Measurements from ENCODE around the gene XYLB. TPM values are rescaled to one million over a fixed set of nuclear protein-coding genes. Genes with fewer than 3 reads are reported as not detected.

XYLB gene
- total RNA-seq, 2 donors from 2014 or later: 4.7 to 6.3 TPM

DNA sequence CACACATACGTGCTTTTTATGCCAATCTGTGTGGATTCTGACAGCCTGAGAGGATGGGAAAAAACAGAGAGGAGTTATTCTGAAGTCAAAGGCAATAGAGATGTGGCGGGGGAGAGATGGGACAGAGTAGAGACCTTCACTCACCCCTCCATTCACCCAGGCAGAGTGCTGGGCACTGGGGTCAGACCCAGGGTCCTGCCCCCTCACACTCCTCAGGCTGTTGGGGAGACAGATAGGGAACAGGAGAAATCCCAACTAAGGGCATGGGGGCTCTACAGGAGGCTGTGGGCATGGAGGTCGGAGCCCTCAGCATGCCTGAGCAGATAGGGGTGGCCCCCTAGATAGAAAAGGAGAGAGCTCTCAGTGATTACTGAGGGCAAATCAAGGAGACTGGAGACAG, 34.2 kb upstream of the XYLB start:
- H3K4me1 Mint-ChIP-seq: peaks cover 2% of the 10 kb centered on the region
- no peaks in the 10 kb centered on the region for H3K36me3 Mint-ChIP-seq (ENCODE audit: low read depth)
- no peak for DNase-seq
- Histone ChIP-seq H3K4me1 (ENCODE audit: control insufficient read depth, insufficient read depth, low read length) (peaks cover 4% of the 10 kb centered on the region), H3K36me3 (ENCODE audit: control insufficient read depth, insufficient read depth, low read length) (no peaks in the 10 kb centered on the region), H3K27me3 (ENCODE audit: control insufficient read depth, insufficient read depth, low read length, poor library complexity, severe bottlenecking) (no peaks in the 10 kb centered on the region), H3K4me3 (ENCODE audit: low read length) (no peak overlapping the region), H3K9ac (ENCODE audit: extremely low read depth, low read length, poor library complexity, severe bottlenecking) (no peak overlapping the region), H3K9me3 (ENCODE audit: control insufficient read depth, low read length) (no peaks in the 10 kb centered on the region), H3K27ac (ENCODE audit: low read depth, low read length) (no peak overlapping the region)
- WGBS, 2 experiments (ENCODE audit: insufficient coverage in 1 of 2, insufficient read length in 1 of 2): 80 to 94% methylated on average over 1 to 2 of the region's 3 CpGs
- H3K9me3 Mint-ChIP-seq: no peaks in the 10 kb centered on the region
- H3K4me3 Mint-ChIP-seq: no peak overlapping the region
- H3K27ac Mint-ChIP-seq: no peak overlapping the region
- H3K27me3 Mint-ChIP-seq (ENCODE audit: insufficient read depth): peaks cover 27% of the 10 kb centered on the region
- TF ChIP-seq, protein P1, sequence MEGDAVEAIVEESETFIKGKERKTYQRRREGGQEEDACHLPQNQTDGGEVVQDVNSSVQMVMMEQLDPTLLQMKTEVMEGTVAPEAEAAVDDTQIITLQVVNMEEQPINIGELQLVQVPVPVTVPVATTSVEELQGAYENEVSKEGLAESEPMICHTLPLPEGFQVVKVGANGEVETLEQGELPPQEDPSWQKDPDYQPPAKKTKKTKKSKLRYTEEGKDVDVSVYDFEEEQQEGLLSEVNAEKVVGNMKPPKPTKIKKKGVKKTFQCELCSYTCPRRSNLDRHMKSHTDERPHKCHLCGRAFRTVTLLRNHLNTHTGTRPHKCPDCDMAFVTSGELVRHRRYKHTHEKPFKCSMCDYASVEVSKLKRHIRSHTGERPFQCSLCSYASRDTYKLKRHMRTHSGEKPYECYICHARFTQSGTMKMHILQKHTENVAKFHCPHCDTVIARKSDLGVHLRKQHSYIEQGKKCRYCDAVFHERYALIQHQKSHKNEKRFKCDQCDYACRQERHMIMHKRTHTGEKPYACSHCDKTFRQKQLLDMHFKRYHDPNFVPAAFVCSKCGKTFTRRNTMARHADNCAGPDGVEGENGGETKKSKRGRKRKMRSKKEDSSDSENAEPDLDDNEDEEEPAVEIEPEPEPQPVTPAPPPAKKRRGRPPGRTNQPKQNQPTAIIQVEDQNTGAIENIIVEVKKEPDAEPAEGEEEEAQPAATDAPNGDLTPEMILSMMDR (conservative IDR thresholded peaks at IDR 0.05): no peak

DNA sequence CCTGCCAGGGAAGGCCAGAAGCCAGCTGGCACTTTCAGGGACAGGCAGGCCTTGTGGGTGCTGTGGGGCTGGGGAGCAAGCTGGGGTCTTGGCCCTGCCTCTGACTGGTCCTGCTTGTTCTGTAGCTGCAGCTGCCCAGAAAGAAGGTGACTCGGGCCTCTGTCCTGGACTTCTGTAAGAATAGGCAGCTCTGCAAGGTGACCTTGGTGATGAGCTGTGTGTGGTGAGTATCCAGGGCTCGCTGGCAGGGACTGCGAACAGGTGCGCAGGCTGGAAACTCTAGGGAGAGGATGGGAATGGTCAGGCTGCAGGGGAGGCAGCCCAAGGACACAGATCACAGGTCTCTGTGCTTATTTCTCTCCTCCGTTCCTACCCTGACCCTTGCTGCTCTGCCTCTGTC, 33.3 kb upstream of the XYLB start:
- Histone ChIP-seq H3K9ac (ENCODE audit: extremely low read depth, low read length, poor library complexity, severe bottlenecking) (no peak overlapping the region), H3K36me3 (ENCODE audit: control insufficient read depth, insufficient read depth, low read length) (no peaks in the 10 kb centered on the region), H3K27ac (ENCODE audit: low read depth, low read length) (no peak overlapping the region), H3K4me3 (ENCODE audit: low read length) (no peak overlapping the region), H3K4me1 (ENCODE audit: control insufficient read depth, insufficient read depth, low read length) (peaks cover 4% of the 10 kb centered on the region), H3K9me3 (ENCODE audit: control insufficient read depth, low read length) (no peaks in the 10 kb centered on the region), H3K27me3 (ENCODE audit: control insufficient read depth, insufficient read depth, low read length, poor library complexity, severe bottlenecking) (no peaks in the 10 kb centered on the region)
- Mint-ChIP-seq H3K36me3 (ENCODE audit: low read depth) (no peaks in the 10 kb centered on the region), H3K9me3 (no peaks in the 10 kb centered on the region), H3K4me1 (peaks cover 2% of the 10 kb centered on the region), H3K4me3 (no peak overlapping the region), H3K27ac (no peak overlapping the region), H3K27me3 (ENCODE audit: insufficient read depth) (peaks cover 26% of the 10 kb centered on the region)
- DNase-seq: no peak
- WGBS, 2 experiments (ENCODE audit: insufficient coverage in 1 of 2, insufficient read length in 1 of 2): 83 to 93% methylated on average over 1 to 5 of the region's 5 CpGs
- TF ChIP-seq, protein P1 (conservative IDR thresholded peaks at IDR 0.05): no peak

DNA sequence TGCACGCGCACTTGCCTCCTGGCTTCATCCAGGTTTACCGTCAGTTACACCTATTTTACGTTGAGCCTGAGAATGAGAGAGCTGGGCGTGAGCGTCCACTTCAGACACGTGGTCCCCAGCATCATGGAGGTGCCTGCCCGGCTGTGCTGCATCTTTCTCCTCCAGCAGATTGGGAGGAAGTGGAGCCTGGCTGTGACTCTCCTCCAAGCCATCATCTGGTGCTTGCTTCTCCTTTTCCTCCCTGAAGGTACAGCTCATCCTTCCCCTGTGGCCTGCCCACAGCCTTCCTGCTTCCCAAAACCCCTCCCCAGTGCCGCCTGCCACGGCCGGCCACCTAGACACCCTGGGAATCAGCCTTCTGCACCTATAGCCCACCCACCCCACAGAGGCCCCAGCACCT, 32.9 kb upstream of the XYLB start:
- Mint-ChIP-seq H3K27me3 (ENCODE audit: insufficient read depth) (peaks cover 24% of the 10 kb centered on the region), H3K4me3 (no peak overlapping the region), H3K4me1 (peaks cover 2% of the 10 kb centered on the region), H3K9me3 (no peaks in the 10 kb centered on the region), H3K27ac (no peak overlapping the region), H3K36me3 (ENCODE audit: low read depth) (no peaks in the 10 kb centered on the region)
- Histone ChIP-seq H3K36me3 (ENCODE audit: control insufficient read depth, insufficient read depth, low read length) (no peaks in the 10 kb centered on the region), H3K9me3 (ENCODE audit: control insufficient read depth, low read length) (no peaks in the 10 kb centered on the region), H3K4me3 (ENCODE audit: low read length) (no peak overlapping the region), H3K9ac (ENCODE audit: extremely low read depth, low read length, poor library complexity, severe bottlenecking) (no peak overlapping the region), H3K4me1 (ENCODE audit: control insufficient read depth, insufficient read depth, low read length) (peaks cover 4% of the 10 kb centered on the region), H3K27ac (ENCODE audit: low read depth, low read length) (no peak overlapping the region), H3K27me3 (ENCODE audit: control insufficient read depth, insufficient read depth, low read length, poor library complexity, severe bottlenecking) (no peaks in the 10 kb centered on the region)
- TF ChIP-seq, protein P1 (conservative IDR thresholded peaks at IDR 0.05): no peak
- 81 to 96% methylated on average over 8 to 11 of the region's 11 CpGs for WGBS, 2 experiments (ENCODE audit: insufficient coverage in 1 of 2, insufficient read length in 1 of 2)
- DNase-seq: no peak

Measured in endodermal cell (in vitro differentiated cells).